HG03457 (cell line): ENCODE results near the gene PRRC2C.
"Not testable (repeated sequence)": the region's sequence is repeated elsewhere in the genome, so short reads cannot be mapped to it uniquely, and the experiment has no call there.

Source experiments
- ATAC-seq: cut with Tn5 transposase; IDR thresholded peaks from one replicate; pipeline ENCODE4 v1.9.1; 2021; ENCODE audit warnings: moderate number of reproducible peaks; ENCODE audit not compliant: unreplicated experiment

Gene PRRC2C

GRCh38 chr1:171500304-171500703 lies 15.0 kb downstream of the PRRC2C start:
- no peak for ATAC-seq

DNA sequence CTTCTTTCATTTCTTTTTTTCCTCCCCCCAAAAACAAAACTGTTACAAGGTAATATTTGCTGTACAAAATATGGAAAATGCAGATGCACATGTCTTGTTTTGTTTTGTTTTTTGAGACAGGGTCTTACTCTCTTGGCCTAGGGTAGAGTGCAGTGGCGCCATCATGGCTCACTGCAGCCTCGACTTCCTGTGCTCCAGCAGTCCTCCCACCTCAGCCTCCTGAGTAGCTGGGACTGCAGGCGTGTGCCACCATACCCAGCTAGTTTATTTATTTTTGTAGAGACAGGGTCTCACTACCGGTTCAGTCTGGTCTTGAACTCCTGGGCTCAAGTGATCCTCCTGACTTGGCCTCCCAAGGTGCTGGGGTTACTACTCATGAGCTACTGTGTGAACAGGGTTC lies 15.5 kb downstream of the PRRC2C start:
- no peak for ATAC-seq

GRCh38 chr1:171501305-171502024 lies 16.1 kb downstream of the PRRC2C start:
- peak; percentile 78 for ATAC-seq

DNA sequence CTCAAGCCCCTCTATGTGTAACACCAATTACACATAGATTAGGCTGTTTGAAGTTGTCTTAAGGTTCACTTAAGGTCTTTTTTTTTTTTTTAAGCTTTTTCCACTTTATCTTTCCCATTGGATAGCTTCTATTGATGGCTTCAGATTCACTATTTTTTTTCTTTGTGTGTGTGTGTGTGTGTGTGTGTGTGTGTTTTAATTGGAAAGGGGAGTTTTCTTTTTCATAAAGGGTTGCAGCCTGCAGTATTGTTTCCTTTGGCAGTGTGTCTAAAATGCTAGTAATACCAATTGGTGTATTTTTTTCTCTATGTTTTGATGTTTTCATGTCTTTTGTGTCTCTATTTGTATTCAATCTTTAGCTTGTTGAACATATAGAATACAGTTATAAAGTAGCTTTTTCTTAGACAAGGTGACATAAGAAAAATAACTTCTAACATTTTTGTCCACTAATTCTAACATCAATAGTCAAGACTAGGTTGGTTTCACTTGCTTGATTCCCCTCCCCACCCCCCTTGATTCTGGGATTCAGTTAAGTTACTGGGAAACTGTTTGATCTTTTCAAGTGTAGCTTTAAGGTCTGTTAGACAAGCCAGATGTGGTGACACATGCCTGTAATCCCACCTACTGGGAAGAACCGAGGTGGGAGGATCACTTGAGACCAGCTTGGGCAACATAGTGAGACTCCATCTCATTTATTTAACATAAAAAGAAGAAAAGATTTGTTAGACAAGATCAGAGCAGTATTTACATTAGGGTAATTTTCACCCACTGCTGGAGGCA lies 21.4 kb downstream of the PRRC2C start:
- ATAC-seq: no peak

- no peak for ATAC-seq
Observed at GRCh38 chr1:171507435-171507834, 22.1 kb downstream of the PRRC2C start.

GRCh38 chr1:171509191-171509590 lies 23.9 kb downstream of the PRRC2C start:
- ATAC-seq: no peak

- no peak for ATAC-seq
Observed at GRCh38 chr1:171513743-171514142, 28.4 kb downstream of the PRRC2C start.

DNA sequence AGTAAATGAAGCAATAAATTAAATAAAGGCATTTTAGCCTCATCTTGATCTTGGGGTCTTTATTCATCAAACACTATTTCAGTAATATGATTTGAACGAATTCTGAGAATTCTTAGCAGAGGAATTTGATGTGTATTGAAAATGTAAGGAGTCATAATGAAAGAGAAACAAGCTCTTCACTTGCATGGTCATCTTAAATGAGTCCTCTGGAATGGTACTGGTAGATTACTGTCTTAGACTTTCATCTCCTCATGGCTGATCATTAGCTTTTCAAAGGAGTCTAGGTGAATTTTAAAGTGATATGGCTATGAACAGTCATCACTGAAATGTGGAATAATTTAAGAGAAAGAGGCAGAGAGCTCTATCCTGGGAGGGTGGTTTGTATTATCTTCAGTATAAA lies 30.0 kb downstream of the PRRC2C start:
- no peak for ATAC-seq

DNA sequence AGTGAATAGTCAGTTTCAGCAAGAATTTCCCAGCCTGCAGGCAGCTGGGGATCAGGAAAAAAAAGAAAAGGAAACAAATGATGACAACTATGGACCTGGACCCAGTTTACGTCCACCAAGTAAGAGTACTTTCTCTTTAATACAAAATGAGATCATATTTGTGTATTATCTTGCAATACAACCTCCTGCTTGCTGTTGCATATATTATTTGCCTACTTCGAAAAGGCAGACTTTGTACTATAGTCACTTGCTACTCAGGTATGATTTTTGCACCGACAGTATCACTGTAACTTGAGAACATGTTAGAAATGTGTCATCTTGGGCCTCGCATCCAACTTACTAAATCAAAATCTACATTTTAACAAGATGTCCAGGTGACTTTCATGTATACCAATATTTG lies 30.4 kb downstream of the PRRC2C start:
- ATAC-seq: no peak

DNA sequence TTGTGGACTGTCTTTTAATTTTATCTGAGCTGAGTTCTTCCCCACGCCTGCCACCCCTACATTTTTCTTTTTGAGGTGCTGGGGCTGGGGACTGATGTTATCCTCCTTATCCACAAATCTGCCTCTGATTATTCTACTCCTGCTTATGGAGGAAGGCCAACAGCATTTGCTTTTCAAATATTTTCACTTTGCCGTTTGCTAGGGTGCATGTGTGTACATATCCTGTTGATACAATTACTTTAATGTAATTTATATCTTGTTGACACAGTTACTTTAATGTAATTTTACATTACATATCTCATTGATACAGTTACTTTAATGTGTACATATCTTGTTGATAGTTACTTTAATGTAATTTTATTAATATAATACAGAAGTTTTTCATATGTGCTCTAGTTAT lies 36.2 kb downstream of the PRRC2C start:
- no peak for ATAC-seq

DNA sequence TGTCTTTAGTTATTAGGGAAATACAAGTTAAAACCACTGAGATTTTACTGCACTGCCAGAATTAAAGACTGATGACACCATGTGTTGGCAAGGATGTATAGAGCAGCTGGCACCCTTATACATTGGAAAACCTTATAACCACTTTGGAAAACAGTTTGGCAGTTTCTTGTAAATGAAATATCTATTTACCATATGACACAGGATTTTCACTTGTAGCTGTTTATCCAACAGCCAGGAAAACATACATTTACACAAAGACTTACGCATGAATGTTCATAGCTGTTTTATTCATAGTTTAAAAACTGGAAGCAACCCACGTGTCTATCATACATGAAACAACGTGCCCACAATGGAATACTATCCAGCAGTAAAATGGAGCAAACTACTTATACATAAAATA lies 45.3 kb downstream of the PRRC2C start:
- ATAC-seq: no peak

GRCh38 chr1:171532520-171532919 lies 47.2 kb downstream of the PRRC2C start:
- no peak for ATAC-seq

GRCh38 chr1:171545523-171545922 lies 60.2 kb downstream of the PRRC2C start:
- ATAC-seq: no peak

GRCh38 chr1:171550050-171550449 lies 64.7 kb downstream of the PRRC2C start:
- no peak for ATAC-seq

- ATAC-seq: not testable (repeated sequence)
Observed at GRCh38 chr1:171550598-171551100, 65.3 kb downstream of the PRRC2C start.

DNA sequence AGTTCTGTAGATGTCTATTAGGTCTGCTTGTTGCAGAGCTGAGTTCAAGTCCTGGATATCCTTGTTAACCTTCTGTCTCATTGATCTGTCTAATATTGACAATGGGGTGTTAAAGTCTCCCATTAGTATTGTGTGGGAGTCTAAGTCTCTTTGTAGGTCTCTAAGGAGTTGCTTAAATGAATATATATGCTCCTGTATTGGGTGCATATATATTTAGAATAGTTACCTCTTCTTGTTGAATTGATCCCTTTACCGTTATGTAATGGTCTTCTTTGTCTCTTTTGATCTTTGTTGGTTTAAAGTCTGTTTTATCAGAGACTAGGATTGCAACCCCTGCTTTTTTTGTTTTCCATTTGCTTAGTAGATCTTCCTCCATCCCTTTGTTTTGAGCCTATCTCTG lies 68.6 kb downstream of the PRRC2C start:
- ATAC-seq: not testable (repeated sequence)

DNA sequence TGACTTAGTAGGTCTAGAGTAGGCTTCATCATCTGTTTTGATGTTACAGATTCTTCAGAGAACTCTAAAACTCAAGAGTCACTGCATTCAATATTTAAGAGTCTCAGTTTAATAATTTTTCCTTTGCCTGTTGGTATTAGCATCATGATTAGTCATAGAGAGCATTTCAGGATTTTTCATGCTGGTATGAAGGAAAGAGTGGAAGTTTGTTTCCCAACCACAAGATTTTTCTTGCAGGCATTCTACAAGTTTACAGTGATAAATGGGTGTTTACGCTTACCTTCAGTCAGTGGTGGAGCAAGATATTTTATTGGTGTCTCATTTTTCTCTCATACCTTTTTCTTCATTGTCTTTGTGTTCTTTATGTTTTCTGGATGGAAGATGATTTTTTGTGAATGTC lies 78.3 kb downstream of the PRRC2C start:
- ATAC-seq: no peak

GRCh38 chr1:171566467-171566866 lies 81.1 kb downstream of the PRRC2C start:
- ATAC-seq: no peak

DNA sequence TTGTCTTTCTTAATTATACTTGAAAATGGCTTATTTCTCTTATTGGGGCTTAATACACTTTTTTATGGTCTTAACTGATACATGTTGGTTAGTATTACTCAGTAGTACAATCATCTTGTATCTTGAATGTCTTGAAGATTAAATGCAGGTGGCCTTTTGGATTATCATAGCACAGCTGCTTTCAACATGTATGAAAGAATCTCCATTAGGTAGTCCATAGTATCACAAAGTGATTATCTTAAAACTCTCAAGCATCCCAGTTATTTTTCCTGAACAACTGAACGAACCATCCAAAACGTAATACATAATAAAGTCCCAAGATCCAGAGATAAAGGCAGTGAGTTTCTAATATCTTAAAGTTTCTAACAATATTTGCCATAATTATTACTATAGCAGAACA lies 85.0 kb downstream of the PRRC2C start:
- no peak for ATAC-seq

DNA sequence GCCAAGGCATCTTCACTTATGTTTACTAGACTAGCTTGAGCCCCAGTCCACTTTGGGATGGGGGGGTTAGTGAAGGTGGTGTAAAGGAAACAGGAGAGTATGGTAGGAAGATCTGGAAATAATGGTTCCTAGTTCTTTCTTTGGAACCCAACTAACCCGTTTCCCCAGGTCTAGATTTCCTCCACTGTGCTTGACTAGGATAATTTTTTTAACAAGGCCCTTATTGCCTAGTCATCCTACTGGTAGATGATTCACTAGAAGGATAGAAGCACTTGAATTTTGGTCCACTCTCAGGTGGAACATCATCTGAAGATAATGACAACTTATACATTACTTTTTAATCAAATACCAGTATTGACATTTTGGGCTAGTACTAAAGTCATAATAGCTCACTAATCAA lies 90.8 kb downstream of the PRRC2C start:
- no peak for ATAC-seq

- no peak for ATAC-seq
Observed at GRCh38 chr1:171581226-171581625, 95.9 kb downstream of the PRRC2C start.

- ATAC-seq: no peak
Observed at GRCh38 chr1:171581766-171582165, 96.4 kb downstream of the PRRC2C start.
